IPS-18c (cell line): ENCODE measurements around the gene GATA6.
"Not testable (repeated sequence)": the region's sequence is repeated elsewhere in the genome, so short reads cannot be mapped to it uniquely, and the experiment has no call there.

Experiments
- H3K4me3 ChIP-seq: 2 replicates; pipeline ENCODE4 v1.7.0; 2013; ENCODE audit warnings: low read depth, mild to moderate bottlenecking, low read length, moderate library complexity; ENCODE audit not compliant: insufficient read depth
- H3K9me3 ChIP-seq: one replicate; pipeline ENCODE4 v1.6.1; 2013; ENCODE audit warnings: mild to moderate bottlenecking, low read length, moderate library complexity; ENCODE audit not compliant: control insufficient read depth, insufficient read depth

The GATA6 gene

DNA sequence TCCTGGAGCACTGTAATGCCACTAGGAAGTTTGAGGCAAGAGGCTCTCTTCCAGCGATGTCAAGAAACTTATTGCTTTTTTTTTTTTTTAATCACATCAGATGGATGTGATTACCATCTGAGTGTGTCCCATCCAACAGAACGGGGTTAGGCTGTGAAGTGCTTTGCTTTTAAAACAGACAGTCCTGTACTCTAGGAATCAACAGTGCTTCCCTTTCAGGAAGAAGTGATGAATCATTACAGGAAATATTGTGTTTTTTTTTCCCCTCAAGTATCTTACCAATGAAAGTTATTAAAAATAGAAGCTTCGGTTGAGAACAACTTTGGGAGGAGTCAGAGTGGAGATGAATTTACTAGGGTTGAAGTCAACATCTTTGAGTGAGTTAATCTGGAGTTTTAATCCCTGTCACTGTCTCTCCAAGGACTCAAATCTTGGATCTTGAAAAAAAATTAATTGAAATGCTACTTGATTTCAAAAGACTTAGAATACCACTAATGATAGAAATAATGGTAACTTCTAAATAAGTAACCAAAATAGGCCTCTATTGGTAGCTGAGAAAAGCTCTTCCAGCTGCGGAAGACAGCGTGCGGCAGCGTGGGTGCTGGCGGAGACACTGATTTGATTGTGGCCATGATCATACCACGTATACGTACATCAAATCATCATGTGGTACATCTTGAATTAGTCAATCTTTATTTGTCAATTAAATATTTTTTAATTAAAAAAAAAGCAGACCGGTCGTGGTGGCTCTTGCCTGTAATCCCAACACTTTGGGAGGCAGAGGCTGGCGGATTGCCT, 45.5 kb downstream of the GATA6 start:
- H3K4me3 ChIP-seq = no peak overlapping the region
- H3K9me3 ChIP-seq = no peaks in the 10 kb centered on the region

DNA sequence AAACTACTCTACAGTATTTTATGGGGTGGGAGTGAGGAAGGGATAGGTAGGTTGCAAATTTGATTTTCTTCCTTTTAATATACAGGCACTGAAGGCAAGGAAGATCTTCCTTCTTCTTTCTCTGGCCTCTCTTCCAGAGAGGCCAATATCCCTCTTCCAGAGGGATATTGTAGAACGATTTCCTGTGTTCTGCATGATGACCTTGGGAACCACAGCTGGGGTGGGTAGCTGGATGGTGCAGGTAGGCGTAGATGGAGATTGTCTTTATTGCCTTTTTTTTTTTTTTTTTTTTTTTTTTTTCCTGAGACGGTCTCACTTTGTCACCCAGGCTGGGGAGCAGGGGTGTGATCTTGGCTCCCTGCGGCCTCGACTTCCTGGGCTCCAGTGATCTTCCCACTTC, 49.4 kb downstream of the GATA6 start:
- no peaks in the 10 kb centered on the region for H3K9me3 ChIP-seq
- no peak overlapping the region for H3K4me3 ChIP-seq

DNA sequence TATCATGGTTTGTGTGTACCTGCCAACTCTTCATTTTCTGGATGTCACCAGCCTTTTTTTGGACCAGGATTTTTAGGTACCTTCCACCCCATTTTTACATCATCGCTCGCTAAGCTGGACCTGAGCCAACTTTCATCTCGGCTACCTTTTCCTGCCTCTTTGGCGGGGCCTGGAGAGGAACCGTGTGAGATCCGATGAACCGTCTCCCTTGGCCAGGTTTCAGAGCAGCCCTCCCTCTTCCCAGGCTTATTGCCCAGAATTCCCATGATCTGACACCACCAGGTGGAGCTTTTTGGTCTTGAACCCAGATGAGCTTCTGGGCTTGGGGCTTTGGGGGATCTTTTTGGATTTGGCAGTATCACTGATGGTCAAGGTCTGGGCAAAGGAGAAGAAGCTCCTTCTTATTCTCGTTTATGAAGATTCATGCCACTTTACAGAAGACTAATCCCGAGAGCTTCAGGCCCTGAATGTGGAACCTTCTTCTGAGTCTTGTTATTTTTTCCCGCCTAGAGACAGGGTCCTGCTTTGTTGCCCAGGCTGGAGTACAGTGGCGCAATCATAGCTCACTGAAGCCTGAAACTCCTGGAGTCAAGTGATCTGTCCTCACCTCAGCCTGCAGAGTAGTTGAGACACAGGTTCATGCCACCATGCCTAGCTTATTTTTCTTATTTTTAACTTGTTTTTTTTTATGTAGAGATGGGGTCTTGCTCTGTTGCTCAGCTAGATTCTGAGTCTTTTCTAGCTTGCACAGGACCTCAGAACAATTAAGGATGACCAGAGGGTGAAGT, 50.4 kb downstream of the GATA6 start:
- no peak overlapping the region for H3K4me3 ChIP-seq
- peaks cover 2% of the 10 kb centered on the region for H3K9me3 ChIP-seq

DNA sequence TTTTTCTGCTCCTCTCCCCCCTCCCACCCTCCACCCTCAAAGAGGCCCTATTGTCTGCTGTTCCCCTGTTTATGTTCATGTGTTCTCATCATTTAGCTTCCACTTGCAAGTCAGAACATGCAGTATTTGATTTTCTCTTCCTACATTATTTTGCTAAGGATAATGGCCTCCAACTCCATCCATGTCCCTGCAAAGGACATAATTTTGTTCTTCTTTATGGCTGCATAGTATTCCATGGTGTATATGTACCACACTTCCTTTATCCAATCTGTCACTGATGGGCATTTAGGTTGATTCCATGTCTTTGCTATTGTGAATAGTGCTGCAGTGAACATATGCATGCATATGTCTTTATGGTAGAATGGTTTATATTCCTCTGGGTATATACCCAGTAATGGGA, 51.2 kb downstream of the GATA6 start:
- H3K9me3 ChIP-seq, H3K4me3 ChIP-seq: not testable (repeated sequence)

DNA sequence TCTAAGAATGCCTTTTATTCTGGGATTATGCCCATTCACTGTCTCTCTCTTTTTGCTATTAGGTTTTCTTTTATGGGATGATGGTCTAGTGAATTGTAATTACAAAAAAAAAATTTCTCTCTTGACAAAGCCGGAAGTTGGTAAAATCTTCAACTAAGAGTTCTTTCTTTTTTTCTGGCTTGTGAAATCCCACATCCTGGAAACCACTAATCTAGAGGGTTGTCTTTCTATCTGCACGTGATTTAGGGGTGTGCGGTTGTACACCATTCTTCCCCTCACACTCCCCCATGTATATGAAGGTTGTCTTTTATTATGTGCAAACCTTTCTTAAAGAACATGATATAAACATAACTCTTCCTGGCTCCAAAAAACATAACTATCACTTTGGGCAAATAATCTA, 52.0 kb downstream of the GATA6 start:
- Histone ChIP-seq H3K4me3 (no peak overlapping the region), H3K9me3 (peaks cover 2% of the 10 kb centered on the region)

DNA sequence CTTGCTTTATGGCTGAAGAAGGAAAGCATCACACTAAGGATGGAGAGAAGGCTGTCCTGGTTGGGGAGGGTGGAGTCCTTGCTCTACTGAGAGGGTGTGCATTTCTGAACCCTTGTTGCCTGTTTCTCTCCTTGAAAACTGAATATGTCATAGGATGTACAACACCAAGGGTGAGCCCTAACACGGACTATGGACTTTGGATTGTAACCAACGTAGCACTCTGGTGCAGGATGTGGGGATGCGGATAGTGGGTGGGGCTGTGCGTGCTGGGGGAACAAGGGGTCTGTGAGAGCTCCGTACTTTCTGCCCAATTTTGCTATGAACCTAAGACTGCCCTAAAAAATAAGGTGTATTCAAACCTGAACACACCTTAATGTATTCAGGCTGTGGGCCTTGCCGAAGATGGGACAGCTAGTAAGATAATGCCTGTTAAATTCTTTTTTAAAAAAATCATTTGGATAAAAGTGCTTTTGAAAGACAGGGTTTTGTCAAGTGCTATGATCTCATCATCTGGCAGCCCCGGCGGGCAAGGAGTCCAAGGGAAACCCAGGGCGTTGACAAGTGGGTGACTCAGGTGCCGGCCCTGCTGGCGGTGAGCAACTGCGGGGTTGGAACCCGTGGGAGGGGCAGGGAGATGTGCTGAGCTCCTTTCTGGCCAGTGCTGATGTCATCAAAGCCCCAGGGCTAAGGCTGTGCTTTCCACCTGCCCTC, 54.0 kb downstream of the GATA6 start:
- H3K4me3 ChIP-seq = no peak overlapping the region
- H3K9me3 ChIP-seq = peaks cover 2% of the 10 kb centered on the region

DNA sequence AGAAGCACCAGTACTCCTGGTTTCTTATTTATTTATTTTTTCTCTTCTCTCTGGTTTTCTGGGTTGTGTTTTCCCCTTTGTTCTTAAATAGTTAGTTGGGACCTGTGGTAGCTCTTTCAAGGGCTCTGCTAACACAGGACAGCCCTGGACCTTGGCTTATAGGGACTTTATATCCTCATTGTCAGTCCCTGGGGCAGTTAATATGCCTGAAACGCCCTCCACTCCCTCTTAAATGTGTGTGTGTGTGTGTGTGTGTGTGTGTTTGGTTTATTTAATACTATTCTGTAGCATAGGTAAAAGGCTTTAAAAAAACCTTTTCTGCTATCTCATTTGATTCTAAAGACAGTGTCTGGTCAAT, 54.6 kb downstream of the GATA6 start:
- H3K4me3 ChIP-seq = no peak overlapping the region
- H3K9me3 ChIP-seq = peaks cover 2% of the 10 kb centered on the region

DNA sequence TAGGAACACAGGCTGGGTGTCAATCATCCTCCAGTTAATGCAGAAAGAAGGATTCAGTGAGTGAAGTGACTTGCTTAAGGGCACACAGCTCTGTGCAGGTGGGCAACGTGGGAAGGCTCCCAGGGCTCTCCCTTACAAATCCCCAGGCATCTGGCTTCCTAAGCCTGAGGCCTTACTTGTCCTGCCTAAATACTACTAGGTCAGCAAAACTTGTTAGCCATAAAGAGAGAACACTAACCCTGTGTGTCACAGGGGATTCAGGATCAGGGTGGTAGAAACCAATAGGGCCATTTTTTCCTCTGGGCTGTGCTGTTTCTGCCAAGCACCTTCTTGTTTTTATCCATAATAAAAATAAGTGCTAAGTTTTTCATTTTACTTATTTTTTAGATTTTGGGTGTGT, 55.0 kb downstream of the GATA6 start:
- Histone ChIP-seq H3K9me3 (peaks cover 2% of the 10 kb centered on the region), H3K4me3 (no peak overlapping the region)

DNA sequence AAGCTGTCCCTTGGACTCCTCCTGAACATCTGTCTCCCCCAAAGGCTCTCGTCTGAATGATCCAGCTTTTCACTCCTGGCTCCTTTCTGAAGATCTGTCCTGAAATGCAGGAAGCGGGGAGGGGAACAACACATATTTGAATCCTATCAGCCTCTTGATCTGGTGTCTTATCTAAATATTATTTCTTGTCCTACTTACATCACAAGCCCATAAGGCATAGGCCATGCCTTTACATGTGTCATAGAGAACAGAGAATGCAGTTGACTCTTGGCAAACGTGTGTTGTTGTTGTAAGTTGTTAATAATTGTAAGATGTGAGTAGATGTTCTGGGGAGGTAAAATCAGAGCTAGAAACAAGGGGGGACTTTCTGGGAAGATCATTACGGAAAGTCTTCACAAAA, 57.4 kb downstream of the GATA6 start:
- Histone ChIP-seq H3K9me3 (peaks cover 2% of the 10 kb centered on the region), H3K4me3 (no peak overlapping the region)

DNA sequence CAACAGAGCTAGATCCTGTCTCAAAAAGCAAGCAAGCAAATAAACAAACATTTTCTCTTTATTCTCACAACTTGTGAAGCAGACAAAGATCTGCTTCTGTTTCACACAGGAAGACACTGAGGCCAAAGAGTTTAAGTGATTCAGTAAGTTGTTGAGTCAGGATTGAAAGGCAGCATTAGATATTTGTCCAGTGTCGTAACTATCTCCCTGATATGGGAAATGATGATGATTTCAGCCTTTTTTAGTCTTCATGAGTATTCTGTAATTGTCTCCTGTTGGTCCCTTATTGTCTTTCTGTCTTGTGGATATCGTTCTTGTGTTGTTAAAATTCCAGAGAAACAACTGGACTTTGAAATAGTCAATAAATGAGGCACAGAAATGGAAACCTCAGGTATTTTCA, 59.6 kb downstream of the GATA6 start:
- no peak overlapping the region for H3K4me3 ChIP-seq

DNA sequence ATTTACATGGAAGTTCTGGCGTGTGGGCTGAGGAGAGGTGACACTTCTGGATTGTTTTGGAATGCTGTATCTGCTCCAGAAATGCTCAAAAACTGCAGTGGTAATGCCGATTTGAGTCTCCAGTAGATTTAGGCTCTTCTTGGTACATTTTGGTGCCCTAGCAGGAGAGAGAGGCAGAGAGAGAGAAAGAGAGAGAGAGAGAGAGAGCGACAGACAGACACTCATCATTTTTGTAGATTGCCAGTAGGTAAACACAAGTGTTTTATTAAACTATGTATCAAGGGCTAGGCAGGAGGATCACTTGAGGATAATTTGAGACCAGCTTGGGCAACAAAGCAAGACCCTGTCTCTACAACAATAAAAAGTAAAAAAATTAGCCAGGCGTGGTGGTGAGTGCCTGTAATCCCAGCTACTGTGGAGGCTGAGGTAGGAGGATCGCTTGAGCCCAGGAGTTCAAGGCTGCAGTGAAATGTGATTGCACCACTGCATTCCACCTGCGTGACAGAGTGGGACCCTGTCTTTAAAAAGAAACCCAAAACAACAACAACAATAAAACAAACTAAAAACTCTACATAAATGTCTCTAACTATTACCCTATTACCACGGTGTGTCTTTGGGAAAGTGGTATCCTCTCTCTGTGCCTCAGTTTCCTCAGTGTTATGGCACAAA, 60.2 kb downstream of the GATA6 start:
- no peak overlapping the region for H3K4me3 ChIP-seq

More for the DNA sequence above, 59.6 kb downstream of the GATA6 start:
- H3K9me3 ChIP-seq = peaks cover 2% of the 10 kb centered on the region

DNA sequence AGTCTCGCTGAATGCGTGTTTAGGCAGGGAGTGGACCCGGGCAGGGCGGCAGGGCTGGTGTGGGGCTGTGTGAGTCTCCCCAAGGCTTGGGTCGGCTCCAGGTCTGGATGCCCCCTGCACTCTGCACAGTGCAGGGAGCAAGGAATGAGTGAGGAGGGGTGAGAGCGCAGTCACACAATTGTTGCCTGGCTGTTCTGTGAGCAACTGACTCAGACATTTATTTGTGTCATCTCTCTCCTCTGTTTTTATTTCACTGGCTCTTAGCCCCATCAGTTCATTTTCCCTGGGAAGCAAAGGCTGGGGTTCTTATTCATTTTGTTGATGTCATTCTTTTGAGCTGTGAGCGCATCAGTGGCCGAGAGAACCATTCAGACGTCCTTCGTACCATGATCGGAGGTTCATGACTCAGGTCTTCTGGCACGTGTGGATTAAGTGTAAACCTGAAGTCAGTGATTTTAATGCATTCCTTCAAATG, 61.1 kb downstream of the GATA6 start:
- Histone ChIP-seq H3K4me3 (no peak overlapping the region), H3K9me3 (no peaks in the 10 kb centered on the region)

More for the DNA sequence above, 60.2 kb downstream of the GATA6 start:
- H3K9me3 ChIP-seq = peaks cover 2% of the 10 kb centered on the region

DNA sequence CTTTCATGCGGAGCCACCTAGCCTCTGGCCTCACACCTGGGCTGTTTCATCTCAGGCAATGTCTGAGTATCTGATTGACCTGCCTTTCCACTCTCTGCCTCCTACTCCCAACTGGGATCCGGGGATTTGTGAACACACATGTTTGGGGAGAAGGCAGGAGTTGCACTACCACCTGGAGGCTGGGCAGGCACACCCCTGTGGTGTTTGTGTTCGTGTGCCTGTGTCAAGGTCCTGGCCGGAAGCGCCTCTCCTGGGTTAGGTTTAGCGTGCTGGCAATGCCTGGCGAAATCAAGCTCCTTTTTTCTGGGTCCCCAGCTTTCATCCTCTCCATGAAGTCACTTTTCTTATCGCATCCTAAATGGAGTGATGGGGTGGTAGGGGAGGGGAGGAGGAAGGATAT, 63.9 kb downstream of the GATA6 start:
- no peak overlapping the region for H3K4me3 ChIP-seq

DNA sequence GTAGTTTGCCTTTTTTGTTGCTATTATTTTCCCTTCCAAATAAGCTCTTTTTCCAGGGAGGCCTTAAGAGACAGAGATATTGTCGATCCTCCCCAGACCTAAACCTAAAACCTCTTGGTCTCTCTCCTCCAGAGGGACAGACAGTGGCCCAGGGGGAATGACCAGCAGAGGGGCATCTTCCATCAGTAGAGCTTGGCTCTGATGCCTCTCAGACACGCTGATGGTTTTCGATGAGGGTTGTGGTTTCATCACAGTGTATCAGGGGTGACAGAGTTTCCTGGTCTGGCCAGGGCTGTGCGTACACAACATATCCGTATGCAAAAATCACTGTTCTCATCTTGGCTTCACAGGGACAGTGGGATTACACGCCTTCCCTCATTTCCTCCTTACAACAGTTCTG, 68.6 kb downstream of the GATA6 start:
- H3K9me3 ChIP-seq = peaks cover 2% of the 10 kb centered on the region
- no peak overlapping the region for H3K4me3 ChIP-seq

More for the DNA sequence above, 63.9 kb downstream of the GATA6 start:
- H3K9me3 ChIP-seq = no peaks in the 10 kb centered on the region

DNA sequence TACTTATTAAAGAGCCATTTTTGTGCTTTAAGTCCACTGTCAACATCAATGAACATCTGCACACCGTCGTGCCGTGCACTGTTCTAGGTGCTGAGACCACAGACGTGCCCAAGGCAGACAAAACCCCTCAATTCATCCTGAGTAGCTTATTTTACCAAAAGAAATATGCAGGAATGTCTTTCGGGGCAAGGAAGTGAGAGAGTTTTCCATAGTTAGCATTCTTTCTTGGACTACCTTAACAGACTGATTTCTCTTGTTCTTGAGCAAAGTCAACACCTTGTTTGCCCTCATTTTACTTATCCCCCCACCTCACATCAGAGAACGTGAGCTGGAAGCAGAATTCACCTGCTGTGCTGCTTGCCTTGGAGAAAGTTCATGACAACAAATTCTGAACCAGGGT, 69.3 kb downstream of the GATA6 start:
- H3K4me3 ChIP-seq = no peak overlapping the region
- H3K9me3 ChIP-seq = peaks cover 2% of the 10 kb centered on the region

DNA sequence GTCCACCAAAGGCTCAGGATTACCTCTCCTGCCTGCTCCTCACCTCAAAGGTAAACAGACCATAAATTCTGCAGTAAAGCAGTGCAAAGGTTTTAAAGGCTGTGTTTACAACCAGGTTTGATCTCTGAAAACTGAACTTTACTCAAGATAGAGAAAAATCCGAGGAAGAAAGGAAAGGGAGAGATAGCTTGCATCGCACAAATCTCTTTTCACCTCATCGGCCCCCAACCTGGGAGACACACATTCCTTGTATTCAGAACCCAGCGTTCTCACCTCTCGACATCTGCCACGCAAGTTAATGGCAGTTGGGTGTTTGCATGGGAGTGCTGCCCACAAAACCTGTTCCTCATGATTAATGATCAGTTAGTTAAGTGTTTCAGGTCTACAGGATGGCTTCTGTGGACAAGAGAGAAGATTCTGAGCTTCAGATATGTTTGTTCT, 72.6 kb downstream of the GATA6 start:
- Histone ChIP-seq H3K4me3 (no peak overlapping the region), H3K9me3 (peaks cover 2% of the 10 kb centered on the region)

DNA sequence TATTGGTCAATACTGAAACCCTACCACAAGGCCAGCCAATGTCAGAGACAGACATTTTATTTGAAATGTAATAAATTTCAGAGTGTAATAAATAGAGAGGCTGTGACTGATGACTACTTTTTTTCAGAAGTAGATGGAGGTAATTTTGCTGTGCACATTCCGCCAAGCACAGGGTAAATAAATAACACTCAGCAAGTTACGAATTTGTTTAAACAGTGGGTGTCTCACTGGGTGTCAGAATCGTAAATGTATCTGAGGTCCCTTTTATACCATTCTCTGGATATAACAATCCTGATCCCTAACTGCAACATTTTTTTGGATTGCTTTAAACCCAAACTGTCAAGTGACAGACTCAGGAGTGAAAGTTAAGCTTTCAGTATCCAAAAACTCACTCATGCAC, 74.1 kb downstream of the GATA6 start:
- Histone ChIP-seq H3K9me3 (peaks cover 2% of the 10 kb centered on the region), H3K4me3 (no peak overlapping the region)
